HK-2 (cell line): ENCODE measurements around the gene CDKL2.
A peak's percentile ranks its signal among the peaks of the same experiment; 100 is the strongest.
"Not testable (repeated sequence)": the region's sequence is repeated elsewhere in the genome, so short reads cannot be mapped to it uniquely, and the experiment has no call there.

Experiments used
- DNase-seq: peaks from one replicate; pipeline ENCODE4 v3.0.0-alpha.2; 2018; ENCODE audit not compliant: unreplicated experiment

CDKL2 gene

GRCh38 chr4:75630174-75630936, at the start of gene CDKL2:
Gene CDKL2 (minus strand): TSS chr4:75630528. CDS start chr4:75625988, 4,540 bp downstream.
- DNase-seq: peak; percentile 95

GRCh38 chr4:75678965-75679364, 48.6 kb upstream of the CDKL2 start:
- no peak for DNase-seq

- no peak for DNase-seq
Measured at GRCh38 chr4:75678473-75678872, 48.1 kb upstream of the CDKL2 start.

GRCh38 chr4:75675004-75675531, 44.7 kb upstream of the CDKL2 start:
- DNase-seq: no peak

- DNase-seq: no peak
Measured at GRCh38 chr4:75673959-75674328, 43.6 kb upstream of the CDKL2 start.

GRCh38 chr4:75673027-75673958, 43.0 kb upstream of the CDKL2 start, which contains the start of gene G3BP2:
Gene G3BP2 (minus strand): TSS chr4:75673411. CDS start chr4:75662025, 11,386 bp downstream.
- peak; percentile 98 for DNase-seq

- peak; percentile 65 for DNase-seq
Measured at GRCh38 chr4:75672461-75673026, 42.2 kb upstream of the CDKL2 start.

GRCh38 chr4:75671802-75672421, 41.6 kb upstream of the CDKL2 start:
- no peak for DNase-seq

GRCh38 chr4:75668596-75668995, 38.3 kb upstream of the CDKL2 start:
- no peak for DNase-seq

GRCh38 chr4:75667636-75668035, 37.3 kb upstream of the CDKL2 start:
- not testable (repeated sequence) for DNase-seq

GRCh38 chr4:75666299-75666698, 36.0 kb upstream of the CDKL2 start:
- DNase-seq: no peak

GRCh38 chr4:75664604-75665003, 34.3 kb upstream of the CDKL2 start:
- not testable (repeated sequence) for DNase-seq

GRCh38 chr4:75662626-75663025, 32.3 kb upstream of the CDKL2 start:
- DNase-seq: no peak

GRCh38 chr4:75660491-75660890, 30.2 kb upstream of the CDKL2 start:
- DNase-seq: no peak

- DNase-seq: no peak
Measured at GRCh38 chr4:75659512-75660031, 29.2 kb upstream of the CDKL2 start.

GRCh38 chr4:75658876-75659275, 28.5 kb upstream of the CDKL2 start:
- DNase-seq: no peak

GRCh38 chr4:75655562-75655961, 25.2 kb upstream of the CDKL2 start:
- DNase-seq: no peak

- no peak for DNase-seq
Measured at GRCh38 chr4:75654905-75655304, 24.6 kb upstream of the CDKL2 start.

- DNase-seq: no peak
Measured at GRCh38 chr4:75653845-75654503, 23.6 kb upstream of the CDKL2 start.

- DNase-seq: no peak
Measured at GRCh38 chr4:75644095-75644494, 13.8 kb upstream of the CDKL2 start.

GRCh38 chr4:75643651-75644050, 13.3 kb upstream of the CDKL2 start:
- DNase-seq: no peak
